H9 (cell line): ENCODE results near the gene VPS45. TPM values are rescaled to one million over a fixed set of nuclear protein-coding genes. Genes with fewer than 3 reads are reported as not detected.

Experiments
- DNase-seq: peaks from one replicate; pipeline ENCODE4 v3.0.0-alpha.2; 2017
- H2AFZ ChIP-seq: one replicate; pipeline ENCODE4 v1.6.1; 2013; ENCODE audit warnings: mild to moderate bottlenecking, low read length, control low read depth, moderate library complexity
- H2AK5ac ChIP-seq: 2 replicates; pipeline ENCODE4 v1.6.1; 2013; ENCODE audit warnings: low read length, control low read depth, mixed read lengths; ENCODE audit not compliant: insufficient read length
- H2BK120ac ChIP-seq: one replicate; pipeline ENCODE4 v1.6.1; 2013; ENCODE audit warnings: low read depth, mild to moderate bottlenecking, low read length, control low read depth, inconsistent platforms; ENCODE audit not compliant: poor library complexity, severe bottlenecking
- H2BK12ac ChIP-seq: 2 replicates; pipeline ENCODE4 v1.6.1; 2013; ENCODE audit warnings: low read length, control low read depth, mixed read lengths, low read depth; ENCODE audit not compliant: insufficient read length
- H2BK15ac ChIP-seq: 2 replicates; pipeline ENCODE4 v1.6.1; 2013; ENCODE audit warnings: low read depth, low read length, control low read depth
- H2BK20ac ChIP-seq: one replicate; pipeline ENCODE4 v1.6.1; 2013; ENCODE audit warnings: low read depth, mild to moderate bottlenecking, low read length, control low read depth, inconsistent platforms; ENCODE audit not compliant: poor library complexity, severe bottlenecking
- H2BK5ac ChIP-seq: 2 replicates; pipeline ENCODE4 v1.6.1; 2013; ENCODE audit warnings: low read length, control low read depth, mixed read lengths; ENCODE audit not compliant: insufficient read length
- H3K14ac ChIP-seq: 2 replicates; pipeline ENCODE4 v1.6.1; 2013; ENCODE audit warnings: low read length, control low read depth; ENCODE audit not compliant: insufficient read depth
- H3K18ac ChIP-seq: 2 replicates; pipeline ENCODE4 v1.6.1; 2013; ENCODE audit warnings: low read depth, mild to moderate bottlenecking, mixed read lengths, low read length, control low read depth; ENCODE audit not compliant: insufficient read length
- H3K23ac ChIP-seq: 2 replicates; pipeline ENCODE4 v1.6.1; 2013; ENCODE audit warnings: low read length, control low read depth, mixed read lengths, low read depth; ENCODE audit not compliant: insufficient read length
- H3K23me2 ChIP-seq: 2 replicates; pipeline ENCODE4 v1.6.1; 2013; ENCODE audit warnings: low read depth, mild to moderate bottlenecking, mixed read lengths, low read length, control low read depth; ENCODE audit not compliant: insufficient read length, poor library complexity, severe bottlenecking
- H3K27ac ChIP-seq: 2 replicates; pipeline ENCODE4 v1.5.1; 2013; ENCODE audit warnings: low read length, control low read depth, mixed read lengths, low read depth; ENCODE audit not compliant: insufficient read length
- H3K27me3 ChIP-seq: 2 replicates; pipeline ENCODE4 v1.6.1; 2013; ENCODE audit warnings: low read length, control low read depth, inconsistent platforms; ENCODE audit not compliant: insufficient read depth
- H3K4ac ChIP-seq: 2 replicates; pipeline ENCODE4 v1.6.1; 2013; ENCODE audit warnings: low read depth, mild to moderate bottlenecking, control low read depth, inconsistent platforms, low read length, moderate library complexity
- H3K4me1 ChIP-seq: 2 replicates; pipeline ENCODE4 v1.6.1; 2013; ENCODE audit warnings: low read length, control low read depth, inconsistent platforms; ENCODE audit not compliant: insufficient read depth
- H3K4me2 ChIP-seq: 2 replicates; pipeline ENCODE4 v1.6.1; 2013; ENCODE audit warnings: low read length, control low read depth, mixed read lengths; ENCODE audit not compliant: insufficient read length, insufficient read depth
- H3K56ac ChIP-seq: 2 replicates; pipeline ENCODE4 v1.6.1; 2013; ENCODE audit warnings: low read depth, mild to moderate bottlenecking, mixed read lengths, low read length, control low read depth; ENCODE audit not compliant: insufficient read length
- H3K79me1 ChIP-seq: 2 replicates; pipeline ENCODE4 v1.6.1; 2013; ENCODE audit warnings: low read depth, mild to moderate bottlenecking, moderate library complexity, low read length, control low read depth, inconsistent platforms; ENCODE audit not compliant: insufficient read depth, poor library complexity, severe bottlenecking
- H3K79me2 ChIP-seq: 2 replicates; pipeline ENCODE4 v1.6.1; 2013; ENCODE audit warnings: low read length, control low read depth, inconsistent platforms; ENCODE audit not compliant: insufficient read depth
- H3K9ac ChIP-seq: 2 replicates; pipeline ENCODE4 v1.6.1; 2013; ENCODE audit warnings: low read length, control low read depth, mixed read lengths; ENCODE audit not compliant: insufficient read length; ENCODE audit errors: extremely low read depth
- H3K9me3 ChIP-seq: one replicate; pipeline ENCODE4 v1.6.1; 2013; ENCODE audit warnings: low read depth, low read length, inconsistent platforms; ENCODE audit not compliant: control insufficient read depth
- H3T11ph ChIP-seq: one replicate; pipeline ENCODE4 v1.6.1; 2013; ENCODE audit warnings: mild to moderate bottlenecking, low read length, control low read depth, inconsistent platforms
- H4K20me1 ChIP-seq: one replicate; pipeline ENCODE4 v1.6.1; 2013; ENCODE audit not compliant: control insufficient read depth, insufficient read length, insufficient read depth
- H4K5ac ChIP-seq: 2 replicates; pipeline ENCODE4 v1.6.1; 2013; ENCODE audit warnings: low read depth, mild to moderate bottlenecking, mixed read lengths, low read length, control low read depth; ENCODE audit not compliant: insufficient read length
- H4K8ac ChIP-seq: replicated peaks from 2 replicates; pipeline ENCODE4 v1.6.1; 2013; ENCODE audit warnings: low read length, control low read depth, mixed read lengths, low read depth; ENCODE audit not compliant: insufficient read length
- H4K91ac ChIP-seq: 2 replicates; pipeline ENCODE4 v1.6.1; 2013; ENCODE audit warnings: low read depth, mild to moderate bottlenecking, moderate library complexity, mixed read lengths, low read length, control low read depth; ENCODE audit not compliant: insufficient read length
- H3K27ac Mint-ChIP-seq, 3 experiments: 2 replicates in 2 of 3; 3 replicates in 1 of 3; pipeline ENCODE4 v1.8.0; 2020 to 2021; ENCODE audit warnings: mixed read lengths in 3 of 3, mild to moderate bottlenecking in 1 of 3, moderate library complexity in 1 of 3
- H3K27me3 Mint-ChIP-seq: 2 replicates; pipeline ENCODE4 v1.8.0; 2021; ENCODE audit warnings: low read depth, mild to moderate bottlenecking, moderate library complexity, mixed read lengths
- H3K36me3 Mint-ChIP-seq, 3 experiments: 2 replicates in 2 of 3; 3 replicates in 1 of 3; pipeline ENCODE4 v1.8.0; 2020 to 2021; ENCODE audit warnings: low read depth in 3 of 3, mixed read lengths in 3 of 3; ENCODE audit not compliant: insufficient read depth in 1 of 3
- H3K4me1 Mint-ChIP-seq, 2 experiments: 2 replicates each; pipeline ENCODE4 v1.8.0; 2020; ENCODE audit warnings: mixed read lengths in 2 of 2
- H3K4me3 Mint-ChIP-seq, 2 experiments: 2 replicates in 1 of 2; 3 replicates in 1 of 2; pipeline ENCODE4 v1.8.0; 2020 to 2021; ENCODE audit warnings: mild to moderate bottlenecking in 2 of 2, mixed read lengths in 2 of 2, moderate library complexity in 1 of 2
- H3K9me3 Mint-ChIP-seq, 2 experiments: 2 replicates in 1 of 2; 3 replicates in 1 of 2; pipeline ENCODE4 v1.8.0; 2020; ENCODE audit warnings: mild to moderate bottlenecking in 2 of 2, mixed read lengths in 2 of 2, moderate library complexity in 1 of 2
- WGBS: extraction: QIAGEN DNeasy Blood & Tissue Kit; methylation state at CpG from one replicate; pipeline ENCODE4 v1.1.7; 2013; ENCODE audit warnings: missing lambda C conversion rate, low lambda C conversion rate, mixed read lengths; ENCODE audit not compliant: insufficient read length; ENCODE audit errors: extremely low coverage; 5-methylcytosine and 5-hydroxymethylcytosine counted together
- total RNA-seq: library from RNA; stranded (reverse); gene quantifications from 2 replicates; pipeline ENCODE4 v1.2.1, GENCODE V29; 2021
- TF ChIP-seq, protein P1 (sequence below): fragments of 200-600 bp; sonication (generic); conservative IDR thresholded peaks from 3 replicates; pipeline ENCODE4 v1.8.0; 2021; ENCODE audit warnings: antibody characterized with exemption, mild to moderate bottlenecking

VPS45 gene
- total RNA-seq, 1 experiment from 2014 or later = 31.8 TPM

DNA sequence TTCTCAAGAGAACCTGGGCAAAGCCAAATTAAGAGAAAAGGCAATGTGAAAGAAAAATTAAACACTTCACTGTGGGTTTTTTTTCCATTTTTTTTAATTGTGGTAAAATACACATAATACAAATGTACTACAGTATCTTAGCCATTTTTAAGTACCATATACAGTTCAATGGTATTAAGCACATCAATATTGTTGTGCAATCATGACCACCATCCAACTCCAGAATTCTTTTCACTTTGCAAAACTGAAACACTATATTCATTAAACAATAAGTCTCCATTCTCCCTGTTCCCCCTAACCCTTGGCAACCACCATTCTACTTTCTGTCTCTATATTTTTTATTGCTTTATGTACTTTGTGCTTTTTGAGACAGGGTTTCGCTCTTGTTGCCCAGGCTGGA is 39.3 kb upstream of the VPS45 start:
- H3K4me3 Mint-ChIP-seq = no peak overlapping the region
- no CpG with 5 or more reads among the region's 1 CpG for WGBS

More for the DNA sequence above, 39.3 kb upstream of the VPS45 start:
- Histone ChIP-seq H3K56ac (no peak overlapping the region), H4K5ac (no peak overlapping the region), H4K91ac (no peak overlapping the region), H3K4ac (no peak overlapping the region), H3K14ac (no peak overlapping the region), H2AK5ac (no peak overlapping the region), H3K23ac (no peak overlapping the region), H2BK12ac (no peak overlapping the region), H3K4me2 (no peak overlapping the region), H2BK120ac (no peak overlapping the region), H3T11ph (no peak overlapping the region), H3K23me2 (no peaks in the 10 kb centered on the region), H3K9me3 (no peaks in the 10 kb centered on the region), H3K27me3 (no peaks in the 10 kb centered on the region), H4K8ac (no peak overlapping the region), H3K79me1 (no peaks in the 10 kb centered on the region), H2BK20ac (no peak overlapping the region), H2BK5ac (no peak overlapping the region), H3K27ac (no peak overlapping the region), H2AFZ (no peak overlapping the region), H3K18ac (no peak overlapping the region), H2BK15ac (no peak overlapping the region), H3K9ac (no peak overlapping the region), H3K4me1 (no peaks in the 10 kb centered on the region), H3K79me2 (no peaks in the 10 kb centered on the region), H4K20me1 (no peaks in the 10 kb centered on the region)
- H3K27ac Mint-ChIP-seq = no peak overlapping the region
- no peaks in the 10 kb centered on the region for H3K27me3 Mint-ChIP-seq
- H3K9me3 Mint-ChIP-seq = no peaks in the 10 kb centered on the region
- H3K4me1 Mint-ChIP-seq = no peaks in the 10 kb centered on the region
- DNase-seq = no peak
- TF ChIP-seq, protein P1, sequence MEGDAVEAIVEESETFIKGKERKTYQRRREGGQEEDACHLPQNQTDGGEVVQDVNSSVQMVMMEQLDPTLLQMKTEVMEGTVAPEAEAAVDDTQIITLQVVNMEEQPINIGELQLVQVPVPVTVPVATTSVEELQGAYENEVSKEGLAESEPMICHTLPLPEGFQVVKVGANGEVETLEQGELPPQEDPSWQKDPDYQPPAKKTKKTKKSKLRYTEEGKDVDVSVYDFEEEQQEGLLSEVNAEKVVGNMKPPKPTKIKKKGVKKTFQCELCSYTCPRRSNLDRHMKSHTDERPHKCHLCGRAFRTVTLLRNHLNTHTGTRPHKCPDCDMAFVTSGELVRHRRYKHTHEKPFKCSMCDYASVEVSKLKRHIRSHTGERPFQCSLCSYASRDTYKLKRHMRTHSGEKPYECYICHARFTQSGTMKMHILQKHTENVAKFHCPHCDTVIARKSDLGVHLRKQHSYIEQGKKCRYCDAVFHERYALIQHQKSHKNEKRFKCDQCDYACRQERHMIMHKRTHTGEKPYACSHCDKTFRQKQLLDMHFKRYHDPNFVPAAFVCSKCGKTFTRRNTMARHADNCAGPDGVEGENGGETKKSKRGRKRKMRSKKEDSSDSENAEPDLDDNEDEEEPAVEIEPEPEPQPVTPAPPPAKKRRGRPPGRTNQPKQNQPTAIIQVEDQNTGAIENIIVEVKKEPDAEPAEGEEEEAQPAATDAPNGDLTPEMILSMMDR = no peak
- no peaks in the 10 kb centered on the region for H3K36me3 Mint-ChIP-seq
